ENCODE results near the gene LHX3.
A peak's percentile ranks its signal among the peaks of the same experiment; 100 is the strongest.

GRCh38 chr9:136225748-136226679 lies 21.1 kb upstream of the LHX3 start:
- TF ChIP-seq CTCF (IDR thresholded peaks at IDR 0.05; ENCODE audit: insufficient read depth, low read length) (peak; percentile 91), REST (IDR thresholded peaks at IDR 0.05; ENCODE audit: insufficient replicate concordance, low read depth) (no peak)
